Body of pancreas (tissue), 4 donors: ENCODE results near the gene ATL1. TPM values are rescaled to one million over a fixed set of nuclear protein-coding genes. Genes with fewer than 3 reads are reported as not detected.
A peak's percentile ranks its signal among the peaks of the same experiment; 100 is the strongest.

ENCODE experiments used
- ATAC-seq: fragments of 150-250 bp; one replicate; pipeline ENCODE4 v1.9.1; 2016
- DNase-seq, 4 donors: peaks; one replicate each; pipeline ENCODE4 v3.0.0-alpha.2; 2019
- H3K27ac ChIP-seq, 4 donors: fragments of 200-600 bp; sonication (generic); 1 replicate in 3 of 4; 2 replicates in 1 of 4; pipeline versions ENCODE4 v1.5.1 to v1.6.1; 2016 to 2019; ENCODE audit warnings: mild to moderate bottlenecking in 1 of 4, mixed read lengths in 1 of 4, moderate library complexity in 1 of 4
- H3K27me3 ChIP-seq, 2 donors: fragments of 200-600 bp; sonication (generic); one replicate each; pipeline ENCODE4 v1.6.0; 2016; ENCODE audit warnings: mild to moderate bottlenecking in 1 of 2
- H3K36me3 ChIP-seq, 2 donors: fragments of 200-600 bp; sonication (generic); replicated peaks in 1 of 2; 2 replicates each; pipeline ENCODE4 v1.5.1; 2016; ENCODE audit warnings: low read depth in 2 of 2; ENCODE audit not compliant: insufficient read depth in 1 of 2
- H3K4me1 ChIP-seq: fragments of 200-600 bp; sonication (generic); one replicate; pipeline ENCODE4 v1.6.0; 2016
- H3K4me3 ChIP-seq, 2 donors: fragments of 200-600 bp; sonication (generic); 1 replicate in 1 of 2; 2 replicates in 1 of 2; pipeline ENCODE4 v1.5.1; 2016 to 2019
- H3K9me3 ChIP-seq, 3 donors: fragments of 200-600 bp; sonication (generic); 1 replicate in 2 of 3; 2 replicates in 1 of 3; pipeline ENCODE4 v1.5.1; 2016
- POLR2A ChIP-seq, 3 donors: fragments of 450-650 bp; IDR thresholded peaks; one replicate each; pipeline ENCODE4 v1.6.1; 2016; ENCODE audit warnings: antibody characterized with exemption in 3 of 3, mild to moderate bottlenecking in 2 of 3
- WGBS, 2 donors: methylation state at CpG; one replicate each; pipeline ENCODE4 v1.1.5; 2017; 5-methylcytosine and 5-hydroxymethylcytosine counted together
- intact Hi-C: fragments of 100-400 bp; cut with DNase I; formaldehyde crosslinking; loops from one replicate; pipeline ENCODE4 v1.15.1; 2023
- total RNA-seq, 2 donors: library from RNA; depleted of rRNA; stranded (reverse); fragments of >200 nt; gene quantifications; one replicate each; pipeline ENCODE4 v1.1.0, GENCODE V29; 2016
- TF ChIP-seq, protein P1 (sequence below), 7 experiments: fragments of 450-650 bp in 4 of 7; fragments of 200-600 bp in 3 of 7; sonication (generic) in 3 of 7; IDR thresholded peaks; one replicate each; pipeline ENCODE4 v1.5.1; 2016 to 2019; ENCODE audit warnings: antibody characterized with exemption in 7 of 7

ATL1 gene
- total RNA-seq, 2 donors from 2014 or later = 0.33 to 5.4 TPM

DNA sequence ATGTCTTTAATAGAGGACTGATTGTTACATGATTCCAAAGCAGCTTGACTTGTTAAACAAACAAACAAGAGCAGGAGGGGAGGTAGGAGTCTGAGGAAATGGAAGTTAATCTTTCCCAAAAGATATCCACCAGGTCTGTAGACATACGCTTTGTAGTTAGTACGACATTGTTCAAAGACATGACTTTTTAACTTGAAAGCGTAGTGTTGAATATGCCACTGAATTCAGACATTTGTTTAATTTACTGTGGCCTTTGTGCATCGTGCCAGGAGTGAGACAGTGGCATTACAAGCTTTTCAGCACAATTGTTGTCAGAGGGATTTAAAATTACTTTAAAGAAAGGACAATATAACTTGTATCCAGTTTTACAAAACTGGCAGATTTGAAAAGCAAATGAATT, 55.1 kb downstream of the ATL1 start:
- no peak for DNase-seq
- Histone ChIP-seq H3K27me3 (no peaks in the 10 kb centered on the region), H3K27ac (no peak overlapping the region), H3K9me3 (no peaks in the 10 kb centered on the region), H3K4me1 (peaks cover 4% of the 10 kb centered on the region), H3K36me3 (no peaks in the 10 kb centered on the region), H3K4me3 (no peak overlapping the region)
- TF ChIP-seq, protein P1, sequence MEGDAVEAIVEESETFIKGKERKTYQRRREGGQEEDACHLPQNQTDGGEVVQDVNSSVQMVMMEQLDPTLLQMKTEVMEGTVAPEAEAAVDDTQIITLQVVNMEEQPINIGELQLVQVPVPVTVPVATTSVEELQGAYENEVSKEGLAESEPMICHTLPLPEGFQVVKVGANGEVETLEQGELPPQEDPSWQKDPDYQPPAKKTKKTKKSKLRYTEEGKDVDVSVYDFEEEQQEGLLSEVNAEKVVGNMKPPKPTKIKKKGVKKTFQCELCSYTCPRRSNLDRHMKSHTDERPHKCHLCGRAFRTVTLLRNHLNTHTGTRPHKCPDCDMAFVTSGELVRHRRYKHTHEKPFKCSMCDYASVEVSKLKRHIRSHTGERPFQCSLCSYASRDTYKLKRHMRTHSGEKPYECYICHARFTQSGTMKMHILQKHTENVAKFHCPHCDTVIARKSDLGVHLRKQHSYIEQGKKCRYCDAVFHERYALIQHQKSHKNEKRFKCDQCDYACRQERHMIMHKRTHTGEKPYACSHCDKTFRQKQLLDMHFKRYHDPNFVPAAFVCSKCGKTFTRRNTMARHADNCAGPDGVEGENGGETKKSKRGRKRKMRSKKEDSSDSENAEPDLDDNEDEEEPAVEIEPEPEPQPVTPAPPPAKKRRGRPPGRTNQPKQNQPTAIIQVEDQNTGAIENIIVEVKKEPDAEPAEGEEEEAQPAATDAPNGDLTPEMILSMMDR (IDR thresholded peaks at IDR 0.05) = no peak
- TF ChIP-seq POLR2A (IDR thresholded peaks at IDR 0.05) = no peak
- 33 to 45% methylated on average over 4 of the region's 4 CpGs for WGBS, 2 donors
- ATAC-seq = no peak
- intact Hi-C loops = no loop called here

DNA sequence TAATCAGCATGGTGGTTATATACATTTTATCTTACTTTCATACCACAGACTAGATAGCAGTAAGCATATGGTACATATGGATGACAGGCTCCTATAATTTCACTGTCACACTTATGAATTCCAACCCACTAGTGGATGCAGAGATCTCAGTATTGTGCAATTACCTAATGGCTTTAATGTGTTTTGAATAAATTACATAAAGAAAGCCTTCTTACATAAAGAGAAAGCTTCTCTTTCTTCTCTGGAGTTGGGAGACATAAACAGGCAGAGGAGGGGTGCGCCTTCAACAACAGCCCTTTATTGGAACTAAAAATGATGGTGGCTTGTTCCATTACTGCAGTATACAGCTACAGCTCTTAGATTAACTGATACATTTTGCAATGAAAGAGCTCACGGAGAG, 55.6 kb downstream of the ATL1 start:
- DNase-seq (no peak), ATAC-seq (no peak)
- WGBS, 2 donors = 95 to 99% methylated on average over 2 of the region's 2 CpGs
- Histone ChIP-seq H3K36me3 (no peaks in the 10 kb centered on the region), H3K27me3 (no peaks in the 10 kb centered on the region), H3K9me3 (no peaks in the 10 kb centered on the region), H3K4me3 (no peak overlapping the region), H3K4me1 (peaks cover 4% of the 10 kb centered on the region), H3K27ac (no peak overlapping the region)
- intact Hi-C loops = no loop called here
- no peak for TF ChIP-seq POLR2A (IDR thresholded peaks at IDR 0.05)
- TF ChIP-seq, protein P1 (IDR thresholded peaks at IDR 0.05) = no peak

DNA sequence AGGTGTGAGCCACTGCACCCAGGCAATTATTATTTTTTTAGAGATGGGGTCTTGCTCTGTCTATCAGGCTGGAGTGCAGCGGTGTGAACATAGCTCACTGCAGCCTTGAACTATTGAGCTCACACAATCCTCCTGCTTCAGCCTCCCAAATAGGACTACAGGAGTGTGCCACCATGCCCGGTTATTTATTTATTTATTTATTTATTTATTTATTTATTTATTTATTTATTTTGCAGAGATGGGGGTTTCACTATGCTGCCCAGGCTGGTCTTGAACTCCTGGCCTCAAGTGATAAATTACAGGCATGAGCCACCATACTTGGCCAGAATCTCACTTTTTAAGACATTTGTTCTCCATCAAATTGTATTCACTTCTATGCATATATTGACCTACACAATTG, 56.3 kb downstream of the ATL1 start:
- no peak for TF ChIP-seq POLR2A (IDR thresholded peaks at IDR 0.05)
- TF ChIP-seq, protein P1 (IDR thresholded peaks at IDR 0.05) = no peak

DNA sequence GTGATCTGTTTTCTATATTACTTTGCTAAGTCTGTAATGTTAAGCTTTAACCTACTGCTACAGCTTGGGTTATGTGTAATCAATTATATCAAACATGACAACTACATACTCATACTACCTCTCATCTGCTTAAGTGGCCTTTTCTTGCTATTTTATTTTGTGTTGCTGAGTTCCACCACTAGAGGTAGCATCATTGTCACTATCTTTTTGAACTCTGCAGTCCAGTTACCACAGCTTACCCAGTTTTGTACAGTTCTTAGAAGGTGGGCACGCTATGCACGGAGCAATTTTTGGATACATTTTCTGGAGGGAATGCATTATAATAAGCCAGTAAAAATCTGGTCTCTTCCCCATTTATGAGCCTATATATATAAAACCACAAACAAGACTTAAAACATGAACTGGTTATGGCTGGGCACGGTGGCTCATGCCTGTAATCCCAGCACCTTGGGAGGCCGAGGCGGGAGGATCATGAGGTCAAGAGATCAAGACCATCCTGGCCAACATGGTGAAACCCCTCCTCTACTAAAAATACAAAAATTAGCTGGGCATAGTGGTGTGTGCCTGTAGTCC, 59.7 kb downstream of the ATL1 start:
- intact Hi-C loops = no loop called here
- peak; percentile 71 for ATAC-seq

More for the DNA sequence above, 56.3 kb downstream of the ATL1 start:
- ATAC-seq = no peak
- no peaks in the 10 kb centered on the region for H3K36me3 ChIP-seq
- intact Hi-C loops = no loop called here
- no peak for DNase-seq
- H3K27ac ChIP-seq = no peak overlapping the region
- 100% methylated on average over 2 of the region's 2 CpGs for WGBS, 2 donors
- no peaks in the 10 kb centered on the region for H3K9me3 ChIP-seq
- no peaks in the 10 kb centered on the region for H3K27me3 ChIP-seq
- peaks cover 4% of the 10 kb centered on the region for H3K4me1 ChIP-seq
- H3K4me3 ChIP-seq = no peak overlapping the region

More for the DNA sequence above, 59.7 kb downstream of the ATL1 start:
- WGBS, 2 donors = 70 to 74% methylated on average over 5 of the region's 5 CpGs
- Histone ChIP-seq H3K4me3 (no peak overlapping the region), H3K27ac (no peak overlapping the region), H3K27me3 (no peaks in the 10 kb centered on the region), H3K36me3 (no peaks in the 10 kb centered on the region), H3K9me3 (no peaks in the 10 kb centered on the region), H3K4me1 (peaks cover 4% of the 10 kb centered on the region)
- DNase-seq = no peak
- no peak for TF ChIP-seq POLR2A (IDR thresholded peaks at IDR 0.05)
- TF ChIP-seq, protein P1 (IDR thresholded peaks at IDR 0.05) = peak; percentile 32 to 74 (median 66)
